Caki2 (cell line): ENCODE results near the gene MTX1. TPM values are rescaled to one million over a fixed set of nuclear protein-coding genes. Genes with fewer than 3 reads are reported as not detected.
"Not testable (repeated sequence)": the region's sequence is repeated elsewhere in the genome, so short reads cannot be mapped to it uniquely, and the experiment has no call there.

Experiments used
- DNase-seq: peaks from one replicate; pipeline ENCODE4 v3.0.0-alpha.2; 2015; ENCODE audit warnings: low read depth
- in situ Hi-C: cut with HindIII; loops from 2 replicates; pipeline ENCODE4 v1.10.0; 2016; ENCODE audit warnings: low sequenced_read_pairs, low pct_unique_long_range_greater_than_20kb, mixed read lengths
- total RNA-seq: library from RNA; depleted of rRNA; stranded (reverse); fragments of >200 nt; shearing (Covaris generic); gene quantifications from 2 replicates; pipeline ENCODE4 v1.2.3, GENCODE V29; 2014; ENCODE audit warnings: low replicate concordance

Gene MTX1
- total RNA-seq, 1 experiment from 2014 or later, result 172 TPM

DNA sequence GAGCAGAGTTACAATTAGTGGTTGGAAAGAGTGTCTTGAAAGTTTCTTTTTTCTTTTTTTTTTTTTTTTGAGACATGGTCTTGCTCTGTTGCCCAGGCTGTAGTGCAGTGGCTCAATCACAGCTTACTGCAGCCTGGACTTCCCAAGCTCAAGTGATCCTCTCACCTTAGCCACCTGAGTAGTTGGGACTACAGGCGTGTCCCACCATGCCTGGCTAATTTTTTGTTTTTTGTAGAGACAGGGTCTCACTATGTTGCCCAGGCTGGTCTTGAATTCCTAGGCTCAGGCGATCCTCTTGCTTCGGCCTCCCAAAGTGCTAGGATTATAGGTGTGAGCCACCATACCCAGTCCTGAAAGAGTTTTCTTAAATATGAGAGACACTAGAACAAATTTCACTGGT, 38.3 kb downstream of the MTX1 start:
- in situ Hi-C loops, DNase-seq: not testable (repeated sequence)

DNA sequence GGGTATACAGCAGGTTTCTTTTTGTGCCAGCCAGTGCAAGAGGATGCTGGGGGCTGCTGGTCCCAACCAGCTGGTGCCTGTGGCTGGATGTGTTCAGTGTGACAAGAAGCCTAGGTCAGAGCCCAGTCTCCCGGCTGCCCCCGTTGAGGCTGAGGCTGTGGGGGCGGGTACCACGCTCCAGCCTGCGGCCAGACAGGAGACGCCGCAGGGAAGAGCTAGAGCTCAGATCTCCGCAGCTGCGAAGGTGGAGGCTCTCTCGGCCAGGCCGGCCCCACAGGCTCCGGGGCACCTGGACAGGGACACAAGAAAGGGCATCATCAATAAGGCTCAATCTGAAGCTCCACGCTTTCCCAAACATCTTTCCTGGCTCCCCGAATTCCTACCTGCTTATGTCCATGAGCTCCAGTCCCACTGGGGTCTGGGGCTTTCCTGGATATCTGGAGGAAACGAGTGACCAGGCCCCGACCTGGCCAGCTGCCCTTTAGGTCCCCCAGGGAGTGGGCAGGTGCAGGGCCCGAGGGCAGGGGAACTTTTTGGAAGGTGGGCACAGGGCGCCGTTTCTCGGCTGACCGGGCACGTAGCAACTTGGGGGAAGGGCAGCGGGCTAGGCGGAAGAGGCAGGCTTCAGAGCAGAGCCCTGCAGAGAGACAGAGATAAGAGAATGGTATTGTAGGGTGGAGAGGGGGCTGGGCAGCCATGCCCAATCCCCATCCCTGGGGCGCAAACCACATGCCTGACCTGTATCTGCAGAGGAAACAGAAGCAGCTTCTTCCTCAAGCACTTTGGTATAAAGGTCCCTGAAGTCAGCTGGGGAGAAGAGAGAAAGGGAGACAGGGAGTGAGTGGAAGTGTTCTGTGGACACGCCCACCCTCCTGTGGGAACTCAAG, 39.4 kb downstream of the MTX1 start:
- in situ Hi-C loops, result no loop called here
- no peak for DNase-seq

DNA sequence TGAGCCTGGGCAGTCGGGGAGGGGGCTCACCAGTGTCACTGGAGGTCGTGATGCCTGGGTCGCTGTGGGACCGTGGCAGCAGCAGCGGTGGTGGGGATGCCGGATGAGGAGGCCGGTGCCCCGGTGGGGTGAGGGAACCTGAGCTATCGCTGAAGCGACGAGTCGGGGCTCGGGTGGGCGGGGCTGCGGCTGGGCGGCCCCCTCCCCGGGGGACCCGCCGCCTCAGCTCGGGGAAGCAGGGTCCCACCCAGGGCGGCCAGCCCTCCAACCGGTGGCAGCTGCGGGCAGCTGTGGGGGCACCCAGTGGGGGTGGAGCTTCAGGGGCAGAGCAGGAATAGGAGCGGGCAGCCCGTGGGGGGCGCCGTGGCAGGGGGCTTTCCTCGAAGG, 41.7 kb downstream of the MTX1 start:
- in situ Hi-C loops, result no loop called here
- no peak for DNase-seq

DNA sequence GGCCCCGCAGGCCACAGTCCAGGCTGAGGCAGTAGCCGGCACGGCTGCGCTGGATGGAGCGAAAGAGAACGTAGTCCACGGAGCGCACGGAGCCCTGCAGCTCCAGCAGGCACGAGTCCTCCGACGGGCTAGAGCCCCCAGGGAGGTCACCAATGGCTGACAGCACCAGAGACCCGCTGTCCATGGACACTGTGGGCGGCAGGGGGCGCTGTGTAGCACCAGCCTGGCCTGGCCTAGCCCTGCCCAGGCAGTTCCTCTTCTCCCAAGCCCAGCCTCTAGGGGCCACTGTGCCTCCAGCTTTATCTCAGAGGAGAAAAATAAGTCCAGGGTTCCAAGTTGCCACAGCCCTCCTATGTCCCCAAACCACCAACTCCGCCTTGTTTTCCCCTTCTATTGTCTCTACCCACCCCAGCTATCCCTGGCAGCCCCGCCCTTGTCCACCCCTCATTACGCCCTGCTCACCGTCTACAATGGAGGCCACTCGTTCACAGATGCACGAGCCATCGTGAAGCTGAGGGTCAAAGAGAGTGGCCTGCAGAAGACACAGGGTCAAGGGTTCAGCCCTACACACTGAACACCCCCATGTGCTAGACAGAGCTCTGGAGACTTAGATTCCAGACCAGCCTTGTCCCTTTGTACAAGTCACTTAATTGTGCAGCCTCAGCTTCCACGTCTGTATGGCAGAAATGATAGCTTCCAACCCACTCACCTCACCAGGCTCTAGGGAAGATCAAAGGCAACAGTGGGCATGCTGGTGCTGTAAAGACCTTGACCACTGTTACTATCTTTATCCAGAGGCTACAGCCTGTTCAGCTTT, 42.3 kb downstream of the MTX1 start:
- in situ Hi-C loops, result no loop called here
- DNase-seq, result peak; percentile 71

DNA sequence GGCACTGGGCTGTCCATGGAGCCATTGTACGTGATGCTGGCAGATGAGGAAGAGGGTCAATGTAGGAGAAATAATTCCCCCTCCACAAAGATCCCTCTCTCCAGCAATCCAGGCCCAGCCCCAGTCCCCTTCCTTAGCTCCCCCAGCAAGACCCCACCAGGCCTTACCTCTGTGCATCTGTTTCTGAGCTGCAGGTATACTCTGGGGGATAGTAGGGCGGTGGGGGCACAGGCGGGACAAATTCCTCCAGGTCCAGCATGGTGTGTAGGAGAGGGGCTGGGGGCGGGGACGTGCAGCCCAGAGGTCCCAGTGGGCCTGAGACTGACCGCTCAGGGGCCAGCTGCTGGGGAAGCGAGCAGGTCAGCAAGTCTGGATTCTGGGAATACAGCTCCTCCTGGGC, 43.1 kb downstream of the MTX1 start:
- in situ Hi-C loops, result no loop called here
- DNase-seq, result no peak

DNA sequence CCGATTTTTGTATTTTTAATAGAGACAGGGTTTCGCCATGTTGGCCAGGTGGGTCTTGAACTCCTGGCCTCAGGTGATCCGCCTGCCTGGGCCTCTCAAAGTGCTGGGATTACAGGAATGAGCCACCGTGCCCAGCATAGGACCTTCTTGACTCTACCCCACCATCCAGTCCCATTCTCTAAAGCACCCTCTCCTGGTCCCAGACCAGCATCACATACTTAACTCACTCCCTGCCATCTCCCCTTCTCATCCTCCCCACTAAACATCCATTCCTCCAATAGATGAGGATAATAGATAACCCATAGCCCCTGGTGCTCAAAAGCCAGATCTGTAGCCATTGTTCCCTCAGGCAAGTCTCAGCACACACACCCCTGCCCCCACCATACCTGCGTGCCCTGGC, 44.7 kb downstream of the MTX1 start:
- in situ Hi-C loops, result no loop called here
- no peak for DNase-seq

DNA sequence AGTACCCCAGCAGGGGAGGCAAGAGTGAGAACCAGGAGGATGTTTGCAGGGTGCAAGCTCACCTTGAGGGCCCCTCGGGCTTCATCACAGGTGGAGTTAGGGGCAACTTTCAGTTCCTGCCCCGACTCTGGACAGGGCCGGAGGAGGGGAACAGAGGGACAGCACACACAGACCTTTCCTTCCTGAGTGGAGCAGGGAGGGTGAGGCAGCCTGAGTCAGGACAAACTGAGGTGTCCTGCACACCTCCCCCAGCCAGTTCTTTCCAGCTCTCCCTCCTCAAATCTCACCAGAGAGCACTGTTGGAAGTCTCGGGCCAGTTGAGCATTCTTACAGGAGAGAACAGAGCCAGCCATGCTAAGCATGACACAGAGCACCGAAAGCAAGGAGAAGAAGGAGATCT, 45.3 kb downstream of the MTX1 start:
- DNase-seq, result no peak
- in situ Hi-C loops, result no loop called here

DNA sequence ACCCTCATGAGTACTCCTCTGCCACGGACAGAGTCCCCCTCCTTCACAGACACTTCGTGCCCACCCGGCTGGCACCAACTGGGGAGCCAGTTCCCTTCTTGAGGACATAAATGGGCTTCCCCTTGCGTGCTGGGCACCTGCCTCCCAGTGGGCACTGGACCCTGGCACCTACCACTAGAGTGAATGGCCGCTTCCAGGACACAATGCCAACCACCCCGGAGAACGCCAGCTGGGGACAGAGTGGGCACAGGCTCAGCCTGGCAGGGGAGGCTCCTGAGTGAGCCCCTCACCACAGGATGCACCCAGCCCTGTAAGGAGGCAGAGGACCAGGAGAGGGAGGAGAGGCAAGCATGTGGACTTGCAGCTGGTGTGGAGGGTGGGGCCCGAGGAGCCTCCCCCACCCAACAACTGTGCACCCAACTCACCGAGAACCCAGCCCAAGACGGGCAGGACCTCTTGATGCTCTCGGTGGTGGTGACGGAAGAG, 45.8 kb downstream of the MTX1 start:
- in situ Hi-C loops, result no loop called here
- no peak for DNase-seq

DNA sequence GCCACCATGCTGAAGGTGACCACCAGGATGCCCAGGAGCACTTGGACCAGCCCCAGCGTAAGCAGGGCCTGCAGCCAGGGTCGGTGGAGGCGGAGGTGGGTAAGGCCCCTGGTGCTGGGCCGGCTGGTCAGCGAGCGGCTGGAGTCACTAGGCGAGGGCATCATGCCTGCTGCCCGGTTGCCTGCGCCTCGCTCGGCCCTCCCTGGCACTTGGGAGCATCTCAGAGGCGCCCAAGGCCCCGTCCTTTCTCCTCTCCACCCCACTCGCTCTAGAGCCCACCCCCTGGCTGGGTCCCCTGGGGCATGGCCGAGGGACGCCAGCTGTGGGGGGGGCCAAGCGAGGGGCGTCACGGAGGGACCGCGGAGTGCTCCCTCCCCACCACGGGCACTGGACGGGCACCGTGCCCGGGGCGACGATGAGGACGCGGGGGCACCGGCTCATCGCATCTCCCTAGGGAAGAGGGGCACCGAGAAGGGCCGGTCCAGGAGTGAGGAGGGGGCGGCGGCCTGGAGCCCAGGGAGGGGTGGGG, 46.3 kb downstream of the MTX1 start:
- in situ Hi-C loops, result no loop called here
- DNase-seq, result peak; percentile 22

DNA sequence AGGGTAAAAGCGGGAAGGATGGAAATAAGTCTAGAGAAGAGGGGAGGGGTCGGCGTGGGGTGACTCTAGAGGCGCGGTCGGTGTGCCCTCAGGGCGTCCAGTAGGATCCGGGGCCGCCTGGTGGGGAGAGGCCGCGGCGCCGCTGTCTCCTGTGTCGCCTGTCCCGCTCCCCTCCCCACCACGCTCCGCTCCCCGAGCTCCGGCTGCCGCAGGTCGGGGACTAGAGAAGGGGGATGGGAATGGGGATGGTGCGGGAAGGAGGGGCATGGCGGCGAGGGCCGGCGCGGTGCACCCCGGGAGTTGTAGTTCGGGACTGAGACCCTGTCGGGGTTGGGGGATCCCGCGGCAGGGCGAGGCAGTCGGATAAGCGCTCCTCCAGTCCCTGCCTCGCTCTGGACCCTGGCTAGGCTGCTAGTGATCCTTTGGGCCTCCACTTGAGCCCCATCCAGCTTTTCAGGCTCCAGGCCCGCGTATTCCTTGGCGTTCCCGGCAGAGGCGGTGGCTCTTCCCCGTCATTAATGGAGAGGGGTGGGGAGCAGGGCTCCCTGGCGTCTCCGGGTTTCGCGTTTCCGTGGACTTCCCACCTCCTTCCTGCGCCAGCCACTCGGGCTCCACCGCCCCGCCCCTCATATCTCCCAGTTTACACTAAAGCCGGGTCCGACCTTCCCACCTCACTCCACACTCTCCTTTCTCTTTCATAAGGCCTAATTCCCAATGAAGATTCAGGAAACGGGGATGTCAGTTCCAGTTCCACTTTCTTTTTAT, 46.9 kb downstream of the MTX1 start, which contains the start of gene ENTREP3:
Gene ENTREP3 (minus strand): TSS at position 241 of the 765 bp plus-strand sequence. CDS start 606 bp downstream, outside the sequence.
- in situ Hi-C loops, result no loop called here
- DNase-seq, result peak; percentile 80

DNA sequence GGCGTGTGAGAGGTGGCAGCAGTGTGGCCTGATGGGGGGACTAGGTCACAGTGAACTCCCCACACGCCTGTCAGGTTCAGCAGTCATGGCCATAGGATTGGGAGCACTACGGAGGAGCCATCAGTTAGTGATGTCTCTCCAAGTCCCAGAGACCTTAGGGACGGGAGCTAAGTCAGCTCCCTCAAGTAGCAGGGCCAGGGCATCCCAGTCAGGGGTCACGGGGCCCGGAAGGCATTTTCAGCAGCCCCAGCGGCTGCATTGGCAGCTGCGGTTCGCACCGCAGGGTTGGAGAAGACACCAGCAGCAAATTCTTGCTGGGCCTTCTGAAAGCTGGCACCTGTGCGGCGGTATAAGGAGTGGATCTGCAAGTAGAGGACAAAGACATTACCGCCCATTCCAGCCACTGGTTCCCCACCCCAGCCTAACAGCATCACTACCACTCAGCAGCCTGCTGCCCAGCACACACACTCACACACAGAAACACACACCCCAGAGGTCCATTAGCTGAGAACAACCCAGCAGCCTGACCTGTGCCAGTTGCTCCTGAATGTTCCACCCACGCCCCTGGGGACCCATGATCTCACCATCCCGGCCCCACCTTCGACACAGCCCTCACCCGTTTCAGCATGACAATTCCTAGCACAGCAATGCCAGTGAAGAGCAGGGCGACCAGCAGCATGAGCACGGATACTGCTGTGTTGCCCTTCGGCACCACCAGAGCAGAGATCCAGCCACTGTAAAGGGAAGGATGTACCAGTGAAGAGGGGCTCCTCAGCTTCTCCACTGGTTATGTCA, 47.8 kb downstream of the MTX1 start:
- in situ Hi-C loops, result no loop called here
- DNase-seq, result peak; percentile 16

DNA sequence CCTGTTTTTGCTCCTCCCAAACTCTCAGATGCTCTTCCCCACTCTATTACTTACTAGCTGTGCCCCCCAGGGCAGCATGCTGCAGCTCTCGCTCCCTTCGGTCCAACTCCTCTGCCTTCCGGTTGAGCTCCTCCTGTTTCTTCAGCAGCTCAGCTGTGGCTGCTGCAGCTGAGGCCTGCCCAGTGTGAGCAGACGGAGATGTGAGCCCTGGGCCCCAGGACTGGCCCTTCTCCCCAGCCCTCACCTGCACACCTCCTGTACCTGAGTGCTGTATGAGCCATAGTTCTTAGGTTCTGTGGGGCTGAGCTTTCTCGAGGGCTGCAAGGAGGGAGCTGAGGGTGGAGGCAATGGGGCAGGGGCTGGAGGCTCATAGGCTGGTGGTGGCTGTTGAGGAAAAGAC, 51.8 kb downstream of the MTX1 start:
- in situ Hi-C loops, result no loop called here
- no peak for DNase-seq

DNA sequence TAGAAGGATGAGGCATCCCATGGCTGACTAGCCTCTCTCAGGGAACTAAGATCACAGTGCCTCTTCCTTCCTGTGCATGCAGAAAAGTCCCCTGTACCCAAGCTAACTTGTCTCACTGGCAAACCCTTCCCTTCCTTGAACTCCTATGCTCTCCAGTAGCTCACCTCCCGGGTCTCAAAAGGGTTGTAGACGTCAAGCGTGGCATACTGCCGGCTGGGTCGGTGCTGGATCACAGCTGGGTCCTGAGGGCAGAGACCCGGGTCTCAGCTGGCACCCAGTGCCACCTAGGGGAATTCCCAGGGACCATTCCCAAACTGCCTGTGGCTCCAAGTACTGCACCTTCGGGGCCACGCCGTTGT, 53.0 kb downstream of the MTX1 start:
- DNase-seq, result no peak
- in situ Hi-C loops, result no loop called here

DNA sequence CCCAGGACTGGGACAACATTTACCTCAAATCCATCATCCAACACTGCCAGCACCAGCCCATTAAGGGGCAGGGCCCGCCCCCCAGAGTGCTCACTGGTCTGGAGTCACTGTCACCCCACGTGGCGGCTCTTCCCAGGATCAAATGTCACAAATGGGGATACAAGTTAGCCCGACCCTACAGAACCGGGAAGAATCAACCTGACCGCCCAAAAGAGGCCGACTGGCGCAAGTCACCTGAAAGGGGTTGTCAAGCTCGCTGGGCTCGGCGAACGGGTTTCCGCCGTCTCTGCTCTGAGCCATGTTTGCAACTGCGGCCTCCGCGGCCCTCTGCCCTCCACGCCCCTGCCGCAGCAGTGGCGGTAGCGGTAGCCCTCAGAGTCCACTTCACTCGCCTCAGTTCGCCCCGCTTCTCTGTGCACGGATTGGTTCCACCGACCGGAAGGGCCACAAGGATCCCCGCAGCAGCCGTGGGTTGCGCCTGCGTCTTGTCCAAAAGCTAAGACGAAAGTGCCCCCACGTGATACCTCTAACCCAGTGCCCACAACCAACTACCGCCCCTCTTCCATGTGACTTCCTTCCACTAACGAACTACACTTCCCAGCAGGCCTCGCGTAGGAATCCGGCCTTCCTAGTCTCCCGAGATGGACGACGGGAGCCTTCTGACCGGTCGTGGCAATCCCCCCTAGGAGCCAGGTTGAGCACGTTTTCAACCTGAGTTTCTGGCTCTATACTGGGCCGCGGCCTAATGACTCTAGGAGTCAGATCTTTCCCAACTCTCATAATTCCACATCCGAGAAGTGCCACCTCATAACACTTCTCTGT, 53.6 kb downstream of the MTX1 start, which contains the start of gene SCAMP3:
Gene SCAMP3 (minus strand): TSS at position 509 of the 822 bp plus-strand sequence. CDS start 209 bp downstream, at position 300.
- in situ Hi-C loops, result no loop called here

DNA sequence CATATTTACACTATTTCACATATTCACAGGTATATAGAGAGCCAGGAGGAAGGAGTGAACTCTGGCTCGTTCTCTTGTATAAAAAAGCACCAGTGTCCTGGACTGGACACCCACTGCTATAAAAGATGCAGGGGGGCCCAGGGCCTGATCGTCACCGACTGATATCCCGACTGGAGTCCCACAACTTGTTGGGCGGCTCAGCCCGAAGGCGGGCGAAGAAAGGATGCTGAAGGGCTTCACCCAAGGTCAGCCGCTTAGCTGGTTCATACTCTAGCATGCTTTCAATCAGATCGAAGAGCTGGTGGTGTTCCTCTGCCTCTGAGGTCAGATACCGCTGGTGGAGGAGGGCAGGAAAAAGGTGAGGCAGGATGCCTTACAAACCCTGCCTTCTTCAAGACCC, 54.6 kb downstream of the MTX1 start:
- in situ Hi-C loops, result no loop called here
- no peak for DNase-seq

More for the DNA sequence above, 53.6 kb downstream of the MTX1 start, which contains the start of gene SCAMP3:
- peak; percentile 96 for DNase-seq
